Neural progenitor cell (in vitro differentiated cells): Measurements from ENCODE around the gene EVC2.

Experiments used
- CTCF ChIP-seq: fragments of 200-600 bp; sonication (generic); IDR thresholded peaks from 2 replicates; pipeline ENCODE4 v1.5.1; 2017; ENCODE audit warnings: antibody characterized with exemption, mild to moderate bottlenecking
- EZH2phosphoT487 ChIP-seq: fragments of 200-600 bp; sonication (generic); IDR thresholded peaks from 2 replicates; pipeline ENCODE4 v1.6.1; 2017; ENCODE audit warnings: antibody characterized with exemption

- no peak for TF ChIP-seq CTCF
- no peak for TF ChIP-seq EZH2phosphoT487
Observed at GRCh38 chr4:5616331-5616950, 91.9 kb downstream of the EVC2 start.
